RWPE1 (cell line): ENCODE measurements around the gene STUB1.

ENCODE experiments used
- CTCF ChIA-PET: fragments of 350-600 bp; sonication (Branson Sonifier 250); formaldehyde crosslinking; extraction: SDS; loops from one replicate; lab custom pipeline; 2021; lab: Yijun Ruan, JAX
- POLR2A ChIA-PET: fragments of 400-600 bp; formaldehyde crosslinking; extraction: SDS; loops from one replicate; lab custom pipeline; 2020; ENCODE audit warnings: antibody characterized with exemption; ENCODE audit not compliant: low non-redundant PET; lab: Yijun Ruan, JAX
- DNase-seq: peaks from one replicate; pipeline ENCODE4 v3.0.0; 2012; ENCODE audit warnings: low spot score
- H3K27ac ChIP-seq: fragments of 450-650 bp; 2 replicates; pipeline ENCODE4 v1.5.1; 2017
- TF ChIP-seq, protein P1 (sequence below): fragments of 450-650 bp; conservative IDR thresholded peaks from 2 replicates; pipeline ENCODE4 v1.5.1; 2017; ENCODE audit warnings: low read depth, mild to moderate bottlenecking

The STUB1 gene

DNA sequence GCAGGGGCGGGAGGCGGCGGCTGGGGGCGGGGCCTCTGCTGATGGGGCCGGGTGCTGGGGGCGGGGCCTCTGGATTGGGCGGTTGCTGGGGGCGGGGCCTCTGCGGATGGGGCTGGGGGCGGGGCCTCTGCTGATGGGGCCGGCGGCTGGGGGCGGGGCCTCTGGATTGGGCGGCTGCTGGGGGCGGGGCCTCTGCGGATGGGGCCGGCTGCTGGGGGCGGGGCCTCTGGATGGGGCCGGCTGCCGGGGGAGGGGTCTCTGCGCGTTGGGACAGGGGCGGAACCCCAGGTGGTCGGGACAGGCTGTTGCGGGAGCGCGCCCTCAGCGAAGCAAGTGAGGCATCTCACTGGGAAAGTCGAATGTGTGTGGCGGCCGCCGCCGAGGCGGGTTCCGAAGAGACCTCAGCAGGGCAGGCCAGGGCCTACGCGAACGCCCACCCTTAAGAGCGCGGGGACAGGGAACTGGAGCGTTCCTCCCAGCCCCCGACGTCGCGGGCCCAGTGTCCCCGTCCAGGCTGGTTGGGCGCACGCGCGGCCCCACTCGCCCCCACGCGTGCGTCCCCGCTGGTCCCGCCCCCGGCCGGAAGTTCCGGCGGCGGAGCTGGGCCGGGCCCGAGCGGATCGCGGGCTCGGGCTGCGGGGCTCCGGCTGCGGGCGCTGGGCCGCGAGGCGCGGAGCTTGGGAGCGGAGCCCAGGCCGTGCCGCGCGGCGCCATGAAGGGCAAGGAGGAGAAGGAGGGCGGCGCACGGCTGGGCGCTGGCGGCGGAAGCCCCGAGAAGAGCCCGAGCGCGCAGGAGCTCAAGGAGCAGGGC, at the start of gene STUB1:
STUB1 (plus strand) TSS at position 597 of the 811 bp plus-strand sequence; CDS start at position 713, 116 bp downstream.
- peak; percentile 79 for DNase-seq
- TF ChIP-seq, protein P1, sequence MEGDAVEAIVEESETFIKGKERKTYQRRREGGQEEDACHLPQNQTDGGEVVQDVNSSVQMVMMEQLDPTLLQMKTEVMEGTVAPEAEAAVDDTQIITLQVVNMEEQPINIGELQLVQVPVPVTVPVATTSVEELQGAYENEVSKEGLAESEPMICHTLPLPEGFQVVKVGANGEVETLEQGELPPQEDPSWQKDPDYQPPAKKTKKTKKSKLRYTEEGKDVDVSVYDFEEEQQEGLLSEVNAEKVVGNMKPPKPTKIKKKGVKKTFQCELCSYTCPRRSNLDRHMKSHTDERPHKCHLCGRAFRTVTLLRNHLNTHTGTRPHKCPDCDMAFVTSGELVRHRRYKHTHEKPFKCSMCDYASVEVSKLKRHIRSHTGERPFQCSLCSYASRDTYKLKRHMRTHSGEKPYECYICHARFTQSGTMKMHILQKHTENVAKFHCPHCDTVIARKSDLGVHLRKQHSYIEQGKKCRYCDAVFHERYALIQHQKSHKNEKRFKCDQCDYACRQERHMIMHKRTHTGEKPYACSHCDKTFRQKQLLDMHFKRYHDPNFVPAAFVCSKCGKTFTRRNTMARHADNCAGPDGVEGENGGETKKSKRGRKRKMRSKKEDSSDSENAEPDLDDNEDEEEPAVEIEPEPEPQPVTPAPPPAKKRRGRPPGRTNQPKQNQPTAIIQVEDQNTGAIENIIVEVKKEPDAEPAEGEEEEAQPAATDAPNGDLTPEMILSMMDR: no peak
- CTCF ChIA-PET: interaction anchor here (1.1 kb wide), 1 partner anchor 19 kb away, joined by 4 read pairs; no protein-coding TSS in a partner anchor
- H3K27ac ChIP-seq: peak within 1 kb of the TSS; percentile 94
- POLR2A ChIA-PET: no interaction called here

DNA sequence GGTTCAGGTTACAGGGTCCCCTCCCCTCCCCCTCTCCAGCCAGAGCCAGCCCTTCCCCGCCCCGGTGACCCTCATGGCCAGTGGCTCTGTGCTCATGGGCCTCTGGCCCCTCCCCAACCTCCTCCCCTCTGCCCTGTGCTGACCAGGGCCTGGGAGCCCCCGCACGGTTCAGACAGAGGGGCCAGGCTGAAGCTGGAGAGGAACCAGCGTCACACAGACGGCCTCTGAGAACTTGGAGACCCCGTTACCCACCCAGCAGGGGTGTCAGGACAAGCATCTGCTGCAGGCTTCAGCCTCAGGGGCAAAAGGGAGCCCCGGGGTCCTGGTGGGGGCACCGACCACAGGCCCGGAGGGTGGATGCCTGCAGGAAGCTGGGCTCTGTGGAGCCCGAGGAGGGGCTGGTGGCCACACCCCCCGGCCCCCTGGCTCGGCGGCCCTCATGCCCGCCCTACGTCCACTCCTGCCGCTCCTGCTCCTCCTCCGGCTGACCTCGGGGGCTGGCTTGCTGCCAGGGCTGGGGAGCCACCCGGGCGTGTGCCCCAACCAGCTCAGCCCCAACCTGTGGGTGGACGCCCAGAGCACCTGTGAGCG, 49.3 kb upstream of the STUB1 start, which contains the start of gene WFIKKN1:
WFIKKN1 (plus strand) TSS at position 171 of the 591 bp plus-strand sequence; CDS start at position 440, 269 bp downstream.
- TF ChIP-seq, protein P1: no peak
- POLR2A ChIA-PET: interaction anchor here (1.0 kb wide), 1 partner anchor 38 kb away, joined by 3 read pairs; no protein-coding TSS in a partner anchor
- peak within 1 kb of the TSS; percentile 97 for H3K27ac ChIP-seq
- CTCF ChIA-PET: interaction anchor here (0.5 to 1.1 kb wide), 2 partner anchors 38 to 84 kb away, joined by 5 to 9 read pairs; no protein-coding TSS in a partner anchor
- no peak for DNase-seq

DNA sequence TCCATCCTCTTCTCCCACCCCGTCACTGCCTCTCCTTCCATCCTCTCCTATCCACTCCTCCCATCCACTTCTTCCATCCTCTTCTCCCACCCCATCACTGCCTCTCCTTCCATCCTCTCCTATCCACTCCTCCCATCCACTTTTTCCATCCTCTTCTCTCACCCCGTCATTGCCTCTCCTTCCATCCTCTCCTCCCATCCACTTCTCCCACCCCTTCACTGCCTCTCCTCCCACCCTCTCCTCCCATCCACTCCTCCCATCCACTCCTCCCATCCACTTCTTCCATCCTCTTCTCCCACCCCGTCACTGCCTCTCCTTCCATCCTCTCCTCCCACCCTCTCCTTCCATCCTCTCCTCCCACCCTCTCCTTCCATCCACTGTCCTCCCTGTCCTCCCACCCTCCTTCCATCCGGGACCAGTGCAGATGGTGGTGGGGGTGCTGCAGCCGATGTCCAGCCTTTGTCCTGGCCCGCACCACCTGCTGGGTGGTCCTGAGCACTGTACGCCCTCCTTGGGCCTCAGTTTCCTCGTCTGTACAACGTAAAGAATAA, 48.3 kb upstream of the STUB1 start:
- H3K27ac ChIP-seq: no peak overlapping the region
- ChIA-PET CTCF (no interaction called here), POLR2A (no interaction called here)
- TF ChIP-seq, protein P1: no peak
- DNase-seq: no peak

DNA sequence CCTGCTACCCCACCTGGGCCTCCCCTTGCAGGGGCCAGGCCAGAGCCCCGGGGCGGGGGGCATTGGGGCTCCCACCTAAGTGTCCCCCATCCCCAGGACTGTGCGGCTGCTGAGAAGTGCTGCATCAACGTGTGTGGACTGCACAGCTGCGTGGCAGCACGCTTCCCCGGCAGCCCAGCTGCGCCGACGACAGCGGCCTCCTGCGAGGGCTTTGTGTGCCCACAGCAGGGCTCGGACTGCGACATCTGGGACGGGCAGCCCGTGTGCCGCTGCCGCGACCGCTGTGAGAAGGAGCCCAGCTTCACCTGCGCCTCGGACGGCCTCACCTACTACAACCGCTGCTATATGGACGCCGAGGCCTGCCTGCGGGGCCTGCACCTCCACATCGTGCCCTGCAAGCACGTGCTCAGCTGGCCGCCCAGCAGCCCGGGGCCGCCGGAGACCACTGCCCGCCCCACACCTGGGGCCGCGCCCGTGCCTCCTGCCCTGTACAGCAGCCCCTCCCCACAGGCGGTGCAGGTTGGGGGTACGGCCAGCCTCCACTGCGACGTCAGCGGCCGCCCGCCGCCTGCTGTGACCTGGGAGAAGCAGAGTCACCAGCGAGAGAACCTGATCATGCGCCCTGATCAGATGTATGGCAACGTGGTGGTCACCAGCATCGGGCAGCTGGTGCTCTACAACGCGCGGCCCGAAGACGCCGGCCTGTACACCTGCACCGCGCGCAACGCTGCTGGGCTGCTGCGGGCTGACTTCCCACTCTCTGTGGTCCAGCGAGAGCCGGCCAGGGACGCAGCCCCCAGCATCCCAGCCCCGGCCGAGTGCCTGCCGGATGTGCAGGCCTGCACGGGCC, 47.5 kb upstream of the STUB1 start:
- 0 out of 2 replicates have a peak overlapping the region, but pooled peaks have one; percentile 9 for H3K27ac ChIP-seq
- no peak for DNase-seq
- POLR2A ChIA-PET: no interaction called here
- CTCF ChIA-PET: no interaction called here
- TF ChIP-seq, protein P1: no peak

DNA sequence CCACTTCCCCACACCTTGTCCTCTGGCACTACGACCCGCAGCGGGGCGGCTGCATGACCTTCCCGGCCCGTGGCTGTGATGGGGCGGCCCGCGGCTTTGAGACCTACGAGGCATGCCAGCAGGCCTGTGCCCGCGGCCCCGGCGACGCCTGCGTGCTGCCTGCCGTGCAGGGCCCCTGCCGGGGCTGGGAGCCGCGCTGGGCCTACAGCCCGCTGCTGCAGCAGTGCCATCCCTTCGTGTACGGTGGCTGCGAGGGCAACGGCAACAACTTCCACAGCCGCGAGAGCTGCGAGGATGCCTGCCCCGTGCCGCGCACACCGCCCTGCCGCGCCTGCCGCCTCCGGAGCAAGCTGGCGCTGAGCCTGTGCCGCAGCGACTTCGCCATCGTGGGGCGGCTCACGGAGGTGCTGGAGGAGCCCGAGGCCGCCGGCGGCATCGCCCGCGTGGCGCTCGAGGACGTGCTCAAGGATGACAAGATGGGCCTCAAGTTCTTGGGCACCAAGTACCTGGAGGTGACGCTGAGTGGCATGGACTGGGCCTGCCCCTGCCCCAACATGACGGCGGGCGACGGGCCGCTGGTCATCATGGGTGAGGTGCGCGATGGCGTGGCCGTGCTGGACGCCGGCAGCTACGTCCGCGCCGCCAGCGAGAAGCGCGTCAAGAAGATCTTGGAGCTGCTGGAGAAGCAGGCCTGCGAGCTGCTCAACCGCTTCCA, 46.7 kb upstream of the STUB1 start:
- ChIA-PET CTCF (no interaction called here), POLR2A (no interaction called here)
- peak overlapping the region; percentile 93; the same call in 1 of the 2 replicates for H3K27ac ChIP-seq
- DNase-seq: no peak
- TF ChIP-seq, protein P1: no peak
